ENCODE measurements around the gene MRPL55.

The MRPL55 gene

DNA sequence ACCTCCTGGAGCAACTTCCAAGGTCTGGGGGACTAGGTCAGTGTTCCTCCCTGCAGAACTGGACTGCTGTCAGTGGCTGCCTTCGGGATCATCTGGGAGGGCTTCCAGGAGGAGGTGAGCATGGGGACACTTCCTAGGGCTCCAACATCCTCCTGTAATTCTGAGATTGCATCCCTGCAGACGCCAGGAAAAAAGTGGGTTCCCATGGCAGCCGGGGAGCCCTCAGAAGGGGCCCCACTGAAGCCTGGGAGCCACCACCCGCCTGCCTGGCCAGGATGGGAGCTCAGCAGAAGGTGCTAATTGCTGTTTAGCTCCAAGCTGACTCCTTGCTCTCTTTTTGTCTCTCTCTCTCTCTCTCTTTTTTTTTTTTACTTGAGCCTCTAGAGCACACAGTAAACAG is 42.7 kb downstream of the MRPL55 start:
- DNase-seq, result no peak

DNA sequence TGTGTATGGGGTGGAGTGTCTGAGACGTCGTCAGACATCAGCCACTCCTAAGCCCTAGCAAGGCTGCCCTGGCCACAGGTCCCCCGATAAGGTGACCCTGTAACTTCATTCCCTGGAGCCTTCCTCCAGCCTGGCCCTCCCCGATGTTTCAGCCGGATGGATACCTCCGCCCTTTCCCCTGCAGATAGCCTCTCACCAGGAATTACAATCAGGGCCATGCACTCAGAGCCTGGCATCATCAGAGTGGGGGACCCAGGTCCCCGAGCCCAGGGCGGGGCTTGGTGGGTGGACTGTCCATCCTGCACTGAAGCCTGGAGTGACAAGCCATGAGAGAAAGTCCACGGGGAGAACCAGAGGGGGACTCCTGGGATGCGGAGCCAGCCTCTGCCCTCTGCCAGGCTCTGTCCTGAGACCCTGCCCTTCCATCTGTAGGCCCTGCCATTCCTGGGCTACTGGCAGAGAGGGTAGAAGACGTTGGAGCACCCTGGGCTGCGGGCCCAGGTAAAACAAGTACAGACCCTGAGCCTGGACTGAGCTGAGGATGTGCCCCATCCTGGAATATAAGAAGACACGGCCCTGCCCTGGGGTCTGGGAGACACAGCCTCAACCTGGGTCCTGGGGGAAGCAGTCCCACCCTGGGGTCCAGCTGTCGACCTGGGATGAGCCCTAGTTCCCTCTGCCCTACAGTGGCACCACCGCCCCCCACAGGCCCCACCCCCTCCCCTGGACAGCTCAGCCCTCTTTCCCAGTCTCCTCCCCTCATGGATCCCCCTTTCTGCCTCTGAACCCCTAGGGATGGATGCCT is 43.4 kb downstream of the MRPL55 start:
- DNase-seq, result no peak

DNA sequence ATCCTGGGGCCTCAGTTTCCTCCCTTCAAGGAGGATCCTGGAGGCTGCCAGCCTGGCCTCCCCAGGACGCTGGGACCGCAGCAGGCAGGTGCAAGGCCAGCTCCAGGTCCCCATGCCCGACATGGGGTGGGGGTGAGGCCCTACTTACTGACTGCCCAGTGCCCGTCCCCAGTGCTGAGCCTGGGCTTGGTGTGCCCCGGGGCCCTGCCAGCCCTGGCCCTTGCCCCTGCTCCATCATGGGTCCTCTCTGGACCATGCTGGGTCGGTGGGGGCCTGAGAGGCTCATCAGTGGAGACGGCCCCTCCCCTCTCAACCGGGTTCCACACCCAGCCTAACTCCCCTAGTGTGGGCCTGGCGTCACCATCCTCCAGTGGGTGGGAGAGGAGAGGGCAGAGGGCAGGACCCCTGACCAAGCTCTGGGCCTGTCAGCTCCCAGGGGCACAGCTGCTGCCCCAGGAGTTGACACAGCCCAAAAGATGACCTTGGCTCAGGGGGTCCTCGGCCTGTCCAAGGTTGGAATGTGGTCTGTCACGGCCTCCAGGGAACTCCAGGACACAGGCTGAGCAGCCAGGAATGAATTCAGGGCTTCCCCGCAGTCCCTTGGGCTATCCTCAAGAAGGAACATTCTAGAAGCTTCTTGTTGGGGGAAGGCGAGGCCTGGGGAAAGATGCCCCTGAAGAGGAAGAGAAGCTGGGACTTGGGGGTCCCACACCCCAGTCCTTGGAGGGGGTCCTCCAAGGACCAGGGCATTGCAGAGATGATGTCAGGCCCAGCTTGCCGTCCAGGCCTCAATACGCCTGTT is 44.2 kb downstream of the MRPL55 start:
- DNase-seq, result no peak

DNA sequence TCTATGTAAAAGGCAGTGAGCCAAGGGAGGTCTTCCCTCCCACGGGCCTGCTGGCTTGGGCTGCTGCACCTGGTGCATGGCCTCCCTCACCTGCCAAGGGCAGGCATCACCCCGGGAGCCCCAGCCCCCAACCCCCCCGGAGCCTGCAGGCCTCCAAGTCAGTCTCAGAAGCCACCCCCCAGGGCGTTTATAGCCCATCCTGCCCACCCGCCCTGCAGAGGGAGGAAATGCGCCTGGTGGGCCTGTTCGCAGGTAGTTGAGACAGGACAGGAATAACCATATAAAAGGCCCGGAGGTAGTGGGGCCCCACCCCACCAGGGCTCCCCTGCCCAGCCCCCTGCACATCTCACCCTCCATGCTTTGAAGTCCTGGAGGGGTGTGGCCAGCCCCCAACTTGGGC is 44.8 kb downstream of the MRPL55 start:
- no peak for DNase-seq

DNA sequence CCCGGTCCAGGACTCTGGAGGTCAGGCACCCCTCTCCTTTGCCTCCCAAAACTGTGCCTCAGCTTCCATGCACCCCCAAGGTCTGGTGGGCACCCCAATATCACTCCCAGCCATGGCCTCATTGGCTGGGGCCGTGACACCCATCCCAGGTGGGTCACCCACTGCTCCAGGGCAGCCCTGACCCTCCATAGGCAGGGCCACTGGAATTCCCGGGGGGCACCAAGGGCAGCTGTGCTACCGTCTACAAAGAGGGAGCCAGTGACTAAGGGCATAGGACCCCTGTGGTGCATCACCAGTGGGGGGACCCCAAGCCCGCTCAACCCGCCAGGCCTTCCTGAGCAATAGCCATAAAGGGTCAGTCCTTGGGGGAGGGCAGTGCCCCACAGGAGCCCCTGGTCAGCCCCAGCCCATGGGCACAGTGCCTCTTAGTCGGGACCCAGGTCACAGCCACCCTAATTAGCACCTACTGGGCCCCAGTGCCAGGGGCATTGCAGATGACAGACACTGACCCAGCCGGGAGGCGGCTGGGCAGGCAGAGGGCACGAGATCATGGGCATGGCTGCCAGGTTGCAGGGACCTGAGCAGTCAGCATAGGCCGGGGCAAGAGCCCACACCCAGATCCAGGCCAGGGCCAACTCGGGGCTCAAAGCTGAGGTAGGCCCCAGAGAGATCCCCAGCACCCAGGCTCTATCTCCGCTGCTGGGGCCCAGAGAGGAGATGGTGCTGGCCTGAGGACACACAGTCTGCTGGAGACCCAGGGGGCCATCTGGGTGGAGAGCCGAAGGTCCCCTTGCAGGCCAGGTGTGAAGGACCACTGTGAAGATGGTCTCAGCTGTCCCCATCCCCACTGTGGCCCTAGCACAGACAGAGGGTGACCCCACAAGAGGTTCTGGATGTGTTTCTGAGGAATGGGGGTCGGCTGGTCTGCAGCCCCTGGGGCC is 45.6 kb downstream of the MRPL55 start:
- DNase-seq, result no peak

DNA sequence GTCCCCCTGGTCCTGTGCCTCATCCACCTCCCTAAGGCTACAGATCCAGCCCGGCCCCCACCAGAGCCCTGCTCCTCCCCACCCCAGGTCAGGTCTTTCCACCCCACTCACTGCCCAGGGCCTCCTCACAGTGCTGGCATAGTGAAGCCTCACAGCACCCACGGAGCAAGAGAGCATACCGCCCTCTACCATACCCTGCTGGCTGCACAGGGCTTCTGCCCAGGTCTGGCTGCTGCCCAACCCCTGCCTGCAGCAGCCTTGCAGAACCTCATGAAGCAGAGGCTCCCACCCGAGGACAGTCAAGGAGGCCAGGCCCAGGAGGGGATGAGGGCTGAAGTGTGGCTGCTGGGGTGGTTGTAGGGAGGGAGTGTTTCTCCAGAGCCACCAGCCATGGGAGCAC is 46.3 kb downstream of the MRPL55 start:
- no peak for DNase-seq

DNA sequence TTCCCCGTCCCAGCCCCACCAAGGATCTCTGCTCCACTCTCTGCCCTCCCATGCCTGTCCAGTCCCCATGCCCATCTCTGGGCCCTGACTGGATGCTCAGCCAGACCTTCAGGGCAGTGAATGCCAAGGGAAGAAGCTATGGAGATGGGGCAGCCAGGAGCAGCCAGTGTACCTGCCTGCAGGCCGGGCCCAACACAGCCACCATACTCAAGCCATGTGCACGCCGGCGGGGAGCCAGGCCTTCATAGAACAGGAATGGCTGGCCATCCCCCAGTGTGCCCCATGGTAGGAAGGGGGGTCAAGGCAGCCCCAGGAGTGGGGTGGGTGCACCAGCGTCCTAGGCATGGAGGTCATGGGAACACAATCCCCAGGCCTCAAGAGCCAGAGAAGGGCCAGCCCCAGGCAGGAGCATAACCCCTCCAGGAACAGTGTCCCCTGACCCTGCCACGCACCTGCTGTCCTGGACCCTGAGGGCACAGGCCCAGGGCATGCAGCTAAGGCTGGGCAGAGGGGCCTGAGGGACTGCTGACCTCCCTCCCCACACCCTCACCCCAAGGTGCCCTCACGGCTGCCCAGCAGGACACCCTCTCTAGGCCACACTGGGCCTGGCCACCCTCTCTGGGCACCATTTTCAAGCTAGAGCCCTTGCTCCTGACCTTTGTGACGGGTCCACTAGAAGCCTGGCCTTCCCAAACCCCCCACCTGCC is 46.9 kb downstream of the MRPL55 start:
- no peak for DNase-seq

DNA sequence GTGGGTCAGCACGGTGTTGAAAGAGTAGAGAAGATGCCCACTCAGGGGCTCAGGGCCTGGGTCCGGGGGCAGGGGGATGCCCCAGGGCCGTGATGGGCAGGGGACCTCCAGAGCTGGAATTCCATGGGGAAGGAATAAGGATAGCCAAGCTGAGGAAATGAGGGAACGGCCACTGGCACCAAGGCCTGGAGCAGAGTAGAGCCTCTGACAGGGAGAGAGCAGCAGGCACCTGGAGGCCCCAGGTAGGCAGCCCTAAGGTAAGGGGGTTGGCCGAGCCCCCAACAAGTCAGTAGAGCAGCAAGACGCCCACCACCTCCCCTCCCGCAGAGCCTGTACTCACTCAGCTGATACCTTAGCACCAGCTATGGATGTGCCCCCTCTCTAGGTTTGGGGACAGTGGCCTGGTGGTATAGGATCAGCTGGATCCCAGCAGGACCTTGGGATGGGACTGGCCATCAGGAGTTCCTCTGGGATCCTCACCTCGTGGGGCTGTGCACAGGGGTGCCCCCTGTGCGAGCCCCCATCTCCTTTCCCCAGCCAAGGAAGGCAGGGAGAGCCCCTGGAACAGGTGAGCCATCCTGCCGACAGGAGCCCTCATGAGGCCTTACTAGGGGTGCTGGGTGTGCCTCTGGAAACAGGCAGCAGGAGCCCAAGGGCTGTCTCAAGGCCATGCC is 47.6 kb downstream of the MRPL55 start:
- DNase-seq, result no peak

DNA sequence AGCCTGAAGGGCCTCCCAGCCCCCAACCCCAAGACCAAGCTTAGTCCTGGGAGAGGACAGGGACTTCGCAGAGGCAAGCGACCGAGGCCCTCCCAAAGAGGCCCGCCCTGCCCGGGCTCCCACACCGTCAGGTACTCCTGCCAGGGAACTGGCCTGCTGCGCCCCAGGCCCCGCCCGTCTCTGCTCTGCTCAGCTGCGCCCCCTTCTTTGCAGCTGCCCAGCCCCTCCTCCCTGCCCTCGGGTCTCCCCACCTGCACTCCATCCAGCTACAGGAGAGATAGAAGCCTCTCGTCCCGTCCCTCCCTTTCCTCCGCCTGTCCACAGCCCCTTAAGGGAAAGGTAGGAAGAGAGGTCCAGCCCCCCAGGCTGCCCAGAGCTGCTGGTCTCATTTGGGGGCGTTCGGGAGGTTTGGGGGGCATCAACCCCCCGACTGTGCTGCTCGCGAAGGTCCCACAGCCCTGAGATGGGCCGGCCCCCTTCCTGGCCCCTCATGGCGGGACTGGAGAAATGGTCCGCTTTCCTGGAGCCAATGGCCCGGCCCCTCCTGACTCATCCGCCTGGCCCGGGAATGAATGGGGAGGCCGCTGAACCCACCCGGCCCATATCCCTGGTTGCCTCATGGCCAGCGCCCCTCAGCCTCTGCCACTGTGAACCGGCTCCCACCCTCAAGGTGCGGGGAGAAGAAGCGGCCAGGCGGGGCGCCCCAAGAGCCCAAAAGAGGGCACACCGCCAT is 48.5 kb downstream of the MRPL55 start:
- no peak for DNase-seq

DNA sequence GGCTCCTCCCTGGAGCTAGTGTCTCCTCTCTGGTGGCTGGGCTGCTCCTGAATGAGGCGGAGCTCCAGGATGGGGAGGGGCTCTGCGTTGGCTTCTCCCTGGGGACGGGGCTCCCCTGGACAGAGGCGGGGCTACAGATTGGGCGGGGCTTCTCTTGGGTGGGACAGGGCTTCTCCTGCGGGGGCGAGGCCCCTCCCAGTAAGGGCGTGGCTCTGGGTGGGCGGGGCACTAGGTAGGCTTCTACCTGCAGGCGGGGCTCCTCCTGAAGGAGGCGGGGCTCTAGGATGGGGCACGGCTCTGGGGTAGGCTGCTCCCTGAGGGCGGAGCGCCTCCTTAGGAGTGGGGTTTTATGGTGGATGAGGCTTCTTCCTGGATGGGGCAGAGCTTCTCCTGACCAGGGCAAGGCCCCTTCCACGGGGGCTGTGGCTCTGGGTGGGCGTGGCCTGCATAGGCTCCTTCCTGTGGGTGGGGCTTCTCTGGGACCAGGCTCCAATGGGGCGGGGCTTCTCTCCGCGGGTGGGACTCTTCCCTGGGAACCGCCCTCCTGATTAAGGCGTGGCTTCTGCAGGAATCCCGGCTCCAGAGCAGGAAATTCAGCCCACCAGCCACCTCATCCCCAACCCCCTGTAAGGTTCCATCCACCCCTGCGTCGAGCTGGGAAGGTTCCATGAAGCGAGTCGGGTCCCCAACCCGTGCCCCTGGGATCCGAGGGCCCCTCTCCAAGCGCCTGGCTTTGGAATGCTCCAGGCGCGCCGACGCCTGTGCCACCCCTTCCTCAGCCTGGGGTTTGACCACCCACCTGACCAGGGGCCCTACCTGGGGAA is 49.3 kb downstream of the MRPL55 start:
- peak; percentile 53 for DNase-seq

DNA sequence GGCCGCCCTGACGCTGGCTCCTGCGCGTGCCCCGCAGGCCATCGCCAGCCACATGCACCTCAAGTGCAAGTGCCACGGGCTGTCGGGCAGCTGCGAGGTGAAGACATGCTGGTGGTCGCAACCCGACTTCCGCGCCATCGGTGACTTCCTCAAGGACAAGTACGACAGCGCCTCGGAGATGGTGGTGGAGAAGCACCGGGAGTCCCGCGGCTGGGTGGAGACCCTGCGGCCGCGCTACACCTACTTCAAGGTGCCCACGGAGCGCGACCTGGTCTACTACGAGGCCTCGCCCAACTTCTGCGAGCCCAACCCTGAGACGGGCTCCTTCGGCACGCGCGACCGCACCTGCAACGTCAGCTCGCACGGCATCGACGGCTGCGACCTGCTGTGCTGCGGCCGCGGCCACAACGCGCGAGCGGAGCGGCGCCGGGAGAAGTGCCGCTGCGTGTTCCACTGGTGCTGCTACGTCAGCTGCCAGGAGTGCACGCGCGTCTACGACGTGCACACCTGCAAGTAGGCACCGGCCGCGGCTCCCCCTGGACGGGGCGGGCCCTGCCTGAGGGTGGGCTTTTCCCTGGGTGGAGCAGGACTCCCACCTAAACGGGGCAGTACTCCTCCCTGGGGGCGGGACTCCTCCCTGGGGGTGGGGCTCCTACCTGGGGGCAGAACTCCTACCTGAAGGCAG is 50.0 kb downstream of the MRPL55 start:
- peak; percentile 15 for DNase-seq

DNA sequence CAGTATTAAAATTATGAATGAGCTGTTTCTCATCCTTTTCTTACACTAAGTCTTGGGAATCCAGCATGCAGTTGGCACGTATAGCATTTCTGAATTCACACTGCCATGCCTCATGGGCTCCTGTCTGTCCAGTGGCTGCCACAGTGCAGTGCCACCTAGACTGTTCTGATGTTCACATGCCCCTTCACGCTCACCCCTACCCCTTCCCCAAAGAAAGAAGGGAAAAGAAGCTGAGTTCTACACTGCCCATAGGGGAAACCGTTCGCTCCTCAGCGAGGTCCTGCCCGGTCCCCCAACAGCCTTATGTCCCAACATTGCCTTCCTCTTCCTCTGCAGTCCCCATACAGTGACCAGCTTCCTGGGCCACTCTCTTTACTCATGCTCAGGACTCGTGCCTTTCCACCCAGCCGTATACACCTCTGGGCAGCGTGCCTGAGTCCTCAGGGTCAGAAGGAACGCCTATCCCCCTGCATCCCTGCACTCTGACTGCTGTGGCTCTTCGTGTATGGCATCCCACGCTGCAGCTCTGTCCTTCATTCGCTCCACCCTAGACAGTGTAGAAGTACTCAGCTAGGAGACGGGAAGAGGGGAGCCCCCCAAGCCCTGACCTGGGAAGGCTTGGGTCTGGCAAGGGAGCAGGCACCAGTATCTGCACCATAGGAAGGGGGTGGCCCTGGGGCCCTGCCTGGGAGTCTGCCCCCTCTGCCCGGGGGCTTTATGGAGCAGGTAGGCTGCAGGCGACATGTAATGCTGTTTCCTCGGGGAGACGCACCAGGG is 50.7 kb downstream of the MRPL55 start:
- no peak for DNase-seq
